NT2/D1 (cell line): ENCODE data around the gene ABHD5.

Source experiments
- YY1 ChIP-seq: IDR thresholded peaks from 2 replicates; pipeline ENCODE4 v1.6.1; 2011; ENCODE audit not compliant: insufficient read length, insufficient read depth
- ZNF274 ChIP-seq: IDR thresholded peaks from 2 replicates; pipeline ENCODE4 v1.6.1; 2011; ENCODE audit warnings: mild to moderate bottlenecking, low read depth, low read length

DNA sequence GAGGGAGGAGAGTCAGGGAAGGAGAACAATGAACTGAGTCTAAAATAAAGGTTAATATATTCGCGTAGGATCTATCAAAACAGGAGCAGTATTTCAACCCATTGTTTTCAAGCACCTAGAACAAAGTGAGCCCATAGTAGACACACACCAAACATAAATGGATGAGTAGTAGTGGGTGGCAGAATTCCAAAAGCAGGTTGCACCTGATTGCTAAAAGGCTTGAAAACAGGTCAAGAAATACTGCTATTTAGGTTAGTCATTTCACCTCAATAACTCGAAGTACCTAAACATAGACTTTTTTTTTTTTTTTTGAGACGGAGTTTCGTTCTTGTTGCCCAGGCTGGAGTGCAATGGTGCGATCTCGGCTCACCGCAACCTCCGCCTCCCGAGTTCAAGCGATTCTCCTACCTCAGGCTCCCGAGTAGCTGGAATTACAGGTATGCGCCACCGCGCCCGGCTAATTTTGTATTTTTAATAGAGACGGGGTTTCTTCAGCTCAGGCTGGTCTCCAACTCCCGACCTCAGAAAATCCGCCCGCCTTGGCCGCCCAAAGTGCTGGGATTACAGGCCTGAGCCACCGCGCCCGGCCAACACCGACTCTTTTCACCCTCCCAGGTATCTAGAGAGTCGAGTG lies 855 bp upstream of the ABHD5 start:
- no peak for TF ChIP-seq YY1
- TF ChIP-seq ZNF274, result no peak
